ENCODE measurements around the gene CACNA2D2.

The CACNA2D2 gene
- total RNA-seq: 0.78 to 4.7 reads per million in 2 experiments

DNA sequence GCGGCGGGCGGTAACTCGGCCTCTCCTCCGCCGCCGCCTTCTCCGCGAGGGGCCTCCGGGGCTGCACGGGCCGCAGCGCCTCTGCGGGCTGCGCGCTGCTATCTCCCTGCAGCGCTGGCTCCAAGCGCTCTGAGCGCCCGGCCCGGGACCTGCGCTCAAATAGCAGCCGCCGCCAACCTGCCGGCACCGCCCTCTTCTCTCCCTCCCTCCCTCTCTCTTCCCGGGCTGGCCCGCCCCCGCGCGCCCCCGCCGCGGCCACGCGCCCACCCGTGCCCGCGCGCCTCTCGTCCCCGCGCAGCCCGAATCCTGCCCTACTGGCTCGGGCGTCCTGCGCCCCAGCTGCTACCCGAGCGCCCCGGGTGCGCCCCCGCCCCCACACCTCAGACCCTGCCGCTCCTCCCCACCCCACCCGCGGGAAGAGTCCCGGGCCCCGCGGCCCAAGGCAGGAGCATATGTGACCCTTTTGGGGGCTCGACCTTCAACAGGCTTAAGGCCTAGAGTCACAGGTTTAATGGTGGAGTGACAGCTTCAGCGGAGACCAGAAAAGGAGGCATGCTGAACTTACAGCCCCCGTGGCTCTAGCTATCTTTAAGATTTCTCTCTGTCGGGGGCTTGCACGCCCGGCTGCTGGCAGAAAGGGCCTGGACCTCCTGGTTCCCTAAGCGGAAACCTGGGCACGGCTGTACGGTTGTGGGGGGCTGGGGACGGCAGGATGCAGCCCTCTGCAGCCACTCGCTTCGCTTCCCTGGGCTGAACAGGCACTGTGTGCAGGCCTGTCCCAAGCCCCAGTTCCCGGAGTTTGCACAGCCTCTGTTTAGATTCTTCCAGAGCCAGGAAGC is at the start of gene CACNA2D2:
Gene CACNA2D2 (minus strand): TSS at position 131 of the 839 bp plus-strand sequence. CDS start 211 bp downstream, outside the sequence.
- DNase-seq (ENCODE audit: low read depth): peak; percentile 56

DNA sequence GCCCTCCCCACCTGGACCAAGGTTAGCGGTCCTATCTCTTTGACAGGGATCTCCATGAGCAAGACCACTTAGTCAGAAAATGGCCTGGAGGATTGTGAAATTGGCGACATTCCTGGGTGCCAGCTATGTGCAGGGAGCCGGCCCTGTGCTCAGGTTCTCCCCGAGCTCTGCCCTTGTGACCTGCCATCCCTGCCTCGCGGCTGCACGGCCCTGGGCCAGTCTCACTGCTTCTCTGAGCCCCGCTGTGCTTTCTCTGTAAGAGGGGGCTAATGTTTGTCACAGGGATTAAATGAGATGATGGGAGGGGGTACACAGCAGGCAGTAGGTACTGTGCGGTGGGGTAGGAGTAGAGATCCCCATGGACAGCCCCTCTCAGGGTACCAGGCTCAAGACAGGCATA is 49.2 kb upstream of the CACNA2D2 start:
- DNase-seq (ENCODE audit: low read depth): no peak

GRCh38 chr3:50551681-50552435 is 48.4 kb upstream of the CACNA2D2 start:
- no peak for DNase-seq (ENCODE audit: low read depth)

DNA sequence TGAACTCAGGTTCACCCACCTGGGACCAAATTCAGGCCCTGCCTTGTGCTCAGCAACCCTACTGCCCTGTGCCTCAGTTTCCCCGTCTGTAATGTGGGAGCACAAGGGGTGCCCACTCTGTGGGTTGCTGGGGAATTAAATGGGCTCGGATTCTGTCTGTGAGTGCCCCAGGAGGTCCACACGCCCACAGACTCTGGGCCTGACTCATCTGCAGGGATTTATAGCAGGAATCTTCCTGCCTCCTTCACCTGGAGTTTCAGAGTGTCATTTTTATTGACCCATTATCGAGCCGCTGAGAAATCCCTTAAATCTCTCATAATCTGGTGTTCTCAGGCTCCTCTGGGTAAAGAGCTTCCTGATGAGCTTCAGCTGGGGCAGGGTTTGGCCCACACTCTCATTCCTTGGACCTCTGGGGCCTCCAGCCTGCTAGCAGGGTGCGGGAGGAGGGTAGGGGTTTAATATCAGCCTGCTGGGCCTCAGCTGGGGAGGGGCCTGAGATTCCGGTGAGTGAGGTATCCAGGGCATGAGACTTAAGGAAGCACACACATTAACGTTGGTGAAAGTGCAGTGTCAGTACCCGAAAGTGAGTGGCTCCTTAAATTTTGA is 47.7 kb upstream of the CACNA2D2 start:
- no peak for DNase-seq (ENCODE audit: low read depth)

- peak; percentile 46 for DNase-seq (ENCODE audit: low read depth)
Measured at GRCh38 chr3:50550079-50550736, 46.8 kb upstream of the CACNA2D2 start.

DNA sequence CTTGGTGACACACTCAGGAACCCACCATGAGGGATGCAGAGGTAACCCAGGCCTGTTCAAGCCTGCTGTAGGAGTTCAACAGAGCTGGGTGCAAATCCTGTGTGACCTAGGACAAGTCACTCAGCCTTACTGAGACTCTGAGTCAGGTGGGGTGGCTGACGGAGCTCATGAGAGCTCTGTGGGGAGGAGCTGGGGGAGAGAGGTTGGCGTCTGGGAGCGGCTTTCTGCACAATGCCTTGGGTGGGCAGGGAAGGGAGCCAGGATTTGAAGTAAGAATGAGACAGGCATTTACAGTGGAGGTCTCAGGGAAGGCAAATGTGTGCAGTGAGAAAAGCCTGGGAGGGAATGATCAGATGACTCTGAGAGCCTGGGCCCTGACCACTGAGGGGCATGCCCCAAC is 45.8 kb upstream of the CACNA2D2 start:
- DNase-seq (ENCODE audit: low read depth): no peak

DNA sequence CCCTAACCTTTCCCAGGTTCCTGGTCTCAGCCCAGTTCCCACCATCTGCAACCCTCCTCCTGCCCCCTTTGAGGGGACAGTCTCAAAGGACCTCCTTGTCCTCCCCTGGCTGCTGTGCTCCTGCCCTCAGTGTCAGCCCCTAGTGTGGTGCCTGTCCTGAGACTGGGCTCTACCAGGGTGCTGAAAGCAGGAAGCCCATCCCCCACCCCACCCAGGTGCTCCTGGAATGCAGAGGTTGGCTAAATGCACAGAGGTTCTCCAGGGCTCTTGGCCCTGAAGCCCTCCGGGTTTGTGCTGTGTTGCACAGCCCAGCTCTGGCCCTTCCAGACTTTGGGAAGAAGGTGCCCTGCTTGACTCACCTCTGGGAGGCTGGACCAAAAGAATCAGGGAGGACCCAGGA is 42.3 kb upstream of the CACNA2D2 start:
- DNase-seq (ENCODE audit: low read depth): no peak

DNA sequence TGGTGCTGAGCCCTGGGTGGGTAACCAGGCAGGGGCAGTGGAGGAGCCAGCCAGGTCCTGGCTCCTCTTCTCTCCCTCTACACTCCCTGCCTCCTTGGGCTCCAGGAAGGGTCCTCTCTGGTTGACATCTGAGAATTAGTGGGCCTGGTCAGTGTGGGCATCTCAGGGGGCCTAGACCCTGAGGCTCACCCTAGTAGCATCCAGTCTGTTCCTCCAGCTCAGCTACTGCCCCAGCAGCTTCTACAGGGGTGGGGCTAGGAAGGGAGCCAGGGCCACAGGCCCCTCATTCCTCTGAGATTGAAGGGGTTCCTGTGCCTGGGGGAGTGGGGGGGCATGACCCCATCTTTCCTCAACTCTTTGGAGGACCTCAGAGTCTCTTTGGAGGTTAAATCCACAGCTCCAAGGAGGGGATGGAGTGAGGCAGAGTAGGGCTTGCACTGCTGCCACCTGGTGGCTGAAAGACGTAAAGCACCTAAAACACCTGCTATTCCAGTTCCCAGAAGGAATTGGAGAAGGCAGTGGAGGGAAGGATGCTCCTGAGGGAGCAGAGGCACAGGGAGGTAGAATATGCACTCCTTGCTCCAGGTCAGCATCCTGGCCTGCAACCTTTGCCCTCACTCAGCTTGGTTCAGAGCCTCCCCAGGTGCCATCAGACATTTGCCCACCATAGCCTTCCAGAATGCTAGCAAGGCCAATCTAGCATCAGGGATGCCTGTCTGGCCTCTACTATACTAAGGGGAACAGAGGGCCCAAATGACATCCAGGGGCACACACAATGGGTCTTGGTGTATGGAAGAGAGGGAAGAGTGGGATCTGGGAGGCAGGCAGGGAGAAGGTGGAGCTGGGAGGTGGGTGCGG is 39.0 kb upstream of the CACNA2D2 start:
- peak; percentile 31 for DNase-seq (ENCODE audit: low read depth)

DNA sequence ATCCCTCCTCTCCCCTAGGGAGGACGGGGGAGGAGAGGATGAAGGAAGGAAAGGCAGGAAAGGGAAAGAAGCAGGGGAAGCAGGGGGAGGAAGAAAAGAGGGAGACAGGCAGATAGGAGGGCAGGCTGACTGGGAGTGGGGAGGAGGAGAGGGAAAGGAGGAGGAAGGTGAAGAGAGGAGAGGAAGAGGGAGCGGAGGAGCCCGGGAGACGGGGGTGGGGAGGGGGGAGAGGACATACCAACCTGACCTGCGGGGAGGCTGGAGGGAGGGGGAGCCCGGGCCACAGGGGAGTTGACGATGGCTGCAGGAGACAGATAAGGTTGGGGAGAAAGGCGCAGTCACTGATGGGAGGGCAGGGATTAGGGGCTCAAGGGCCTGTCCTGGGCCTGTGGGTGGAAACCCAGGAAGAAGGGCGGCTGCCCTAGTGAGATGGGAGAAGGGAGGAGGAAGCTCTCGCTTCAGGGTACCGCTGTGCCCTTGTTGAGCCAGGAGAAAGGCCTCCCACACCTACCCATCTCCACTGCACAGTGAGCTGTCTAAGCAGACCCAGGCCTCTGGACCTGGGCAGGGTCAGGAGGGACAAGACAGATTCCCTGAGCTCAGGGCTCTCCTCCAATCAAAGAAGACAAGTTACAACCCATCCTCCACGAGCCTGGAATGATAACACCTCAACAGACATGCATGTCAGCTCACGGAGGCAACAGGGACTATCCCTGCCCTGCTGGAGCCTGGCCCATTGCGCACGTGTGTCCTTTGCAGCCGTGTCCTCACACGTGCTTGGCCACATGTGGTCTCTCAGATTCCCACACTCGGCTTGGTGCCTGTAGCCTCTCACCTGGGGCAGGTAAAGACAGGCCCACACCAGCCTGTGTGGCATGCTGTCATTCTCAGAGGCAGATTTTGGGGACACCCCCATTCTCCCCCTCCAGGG is 36.2 kb upstream of the CACNA2D2 start:
- DNase-seq (ENCODE audit: low read depth): no peak

GRCh38 chr3:50537421-50538129 is 34.1 kb upstream of the CACNA2D2 start:
- DNase-seq (ENCODE audit: low read depth): no peak

GRCh38 chr3:50536471-50537180 is 33.2 kb upstream of the CACNA2D2 start:
- DNase-seq (ENCODE audit: low read depth): no peak

DNA sequence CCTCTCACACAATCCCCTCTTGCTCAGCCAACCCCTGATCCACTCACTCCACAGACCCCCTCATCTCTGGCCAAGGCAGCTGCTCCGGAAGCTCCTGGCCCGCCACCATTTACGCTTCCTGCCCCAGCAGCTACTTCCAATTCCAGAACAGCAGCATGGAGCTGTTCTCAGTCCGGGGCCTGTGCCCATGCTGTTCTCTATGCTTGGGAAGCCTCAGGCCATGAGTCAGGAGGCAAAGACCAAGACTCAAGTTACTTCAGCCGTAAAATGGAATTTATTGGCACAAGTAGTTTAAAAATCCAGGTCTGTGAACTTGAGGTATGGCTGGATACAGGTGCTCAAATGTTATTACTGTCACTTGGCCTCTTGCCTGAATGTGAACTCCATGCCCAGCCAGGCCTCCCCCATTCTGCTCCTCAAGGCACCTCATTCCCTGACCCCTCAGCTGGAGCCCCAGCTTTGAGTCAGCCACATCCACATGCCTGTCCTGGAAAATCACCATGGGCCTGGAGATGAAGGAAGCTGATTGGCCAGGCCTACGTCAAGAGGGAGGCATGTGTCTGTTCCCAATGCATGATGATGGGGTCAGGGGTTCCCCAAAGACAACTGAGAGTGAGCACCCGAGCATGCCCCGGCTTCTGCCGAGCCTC is 31.4 kb upstream of the CACNA2D2 start:
- no peak for DNase-seq (ENCODE audit: low read depth)

DNA sequence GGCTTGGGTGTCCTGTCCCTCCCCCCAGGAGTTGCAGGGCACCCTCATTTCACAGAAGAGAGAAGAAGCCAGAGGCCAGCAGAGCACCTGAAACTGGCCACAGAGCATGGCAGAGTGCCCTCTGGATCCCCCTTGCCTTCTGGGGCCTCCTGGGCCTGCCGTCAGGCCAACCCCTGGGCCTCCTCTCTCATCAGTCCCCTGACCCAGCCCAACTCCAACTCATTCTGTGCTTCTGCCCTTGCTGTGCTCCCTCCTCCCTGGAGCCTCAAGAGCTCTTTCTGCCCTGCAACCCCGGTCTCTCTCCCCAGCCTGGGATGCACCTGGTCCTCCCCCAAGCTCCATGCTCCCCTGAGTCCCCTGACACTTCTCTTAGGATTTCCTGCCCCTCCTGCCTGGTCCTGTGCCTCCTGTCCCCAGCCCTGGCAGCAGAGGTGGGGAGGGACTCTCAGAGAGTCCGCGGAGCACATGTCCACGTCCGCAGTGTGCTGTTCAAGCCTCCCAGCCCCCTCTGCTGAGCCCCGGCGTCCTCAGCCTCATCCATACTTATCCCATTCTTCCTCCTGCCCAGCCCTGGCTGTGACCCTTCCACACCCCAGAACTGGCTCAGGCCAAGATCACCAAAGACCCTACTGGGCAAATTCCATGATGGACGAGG is 30.5 kb upstream of the CACNA2D2 start:
- DNase-seq (ENCODE audit: low read depth): no peak

DNA sequence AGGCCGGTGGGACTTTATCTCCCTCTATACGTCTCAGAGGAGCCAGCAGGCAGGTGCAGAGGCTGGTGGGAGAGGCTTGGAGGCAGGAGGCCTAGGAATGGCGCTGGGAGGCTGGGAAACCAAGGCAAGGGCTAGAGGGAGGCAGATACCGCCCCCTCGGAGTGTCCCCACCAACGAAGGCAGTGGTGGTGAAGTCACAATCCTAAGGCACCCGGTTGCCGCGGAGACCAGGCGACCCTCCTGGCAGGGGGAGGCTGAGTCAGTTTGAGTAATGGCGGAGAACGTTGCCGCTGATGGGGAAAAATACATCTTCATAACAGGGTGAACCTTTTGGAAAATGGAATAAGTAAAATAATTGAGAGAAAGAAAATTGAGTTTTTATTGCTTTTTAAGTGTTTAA is 29.9 kb upstream of the CACNA2D2 start:
- DNase-seq (ENCODE audit: low read depth): no peak

- DNase-seq (ENCODE audit: low read depth): no peak
Measured at GRCh38 chr3:50532062-50532705, 28.8 kb upstream of the CACNA2D2 start.

- no peak for DNase-seq (ENCODE audit: low read depth)
Measured at GRCh38 chr3:50531201-50531600, 27.8 kb upstream of the CACNA2D2 start.
